ENCODE data around the gene NEURL1B. TPM values are rescaled to one million over a fixed set of nuclear protein-coding genes. Genes with fewer than 3 reads are reported as not detected.

Gene NEURL1B
- total RNA-seq, 4 donors from 2014 or later = 11.9 to 18.8 (median 15.6) TPM

DNA sequence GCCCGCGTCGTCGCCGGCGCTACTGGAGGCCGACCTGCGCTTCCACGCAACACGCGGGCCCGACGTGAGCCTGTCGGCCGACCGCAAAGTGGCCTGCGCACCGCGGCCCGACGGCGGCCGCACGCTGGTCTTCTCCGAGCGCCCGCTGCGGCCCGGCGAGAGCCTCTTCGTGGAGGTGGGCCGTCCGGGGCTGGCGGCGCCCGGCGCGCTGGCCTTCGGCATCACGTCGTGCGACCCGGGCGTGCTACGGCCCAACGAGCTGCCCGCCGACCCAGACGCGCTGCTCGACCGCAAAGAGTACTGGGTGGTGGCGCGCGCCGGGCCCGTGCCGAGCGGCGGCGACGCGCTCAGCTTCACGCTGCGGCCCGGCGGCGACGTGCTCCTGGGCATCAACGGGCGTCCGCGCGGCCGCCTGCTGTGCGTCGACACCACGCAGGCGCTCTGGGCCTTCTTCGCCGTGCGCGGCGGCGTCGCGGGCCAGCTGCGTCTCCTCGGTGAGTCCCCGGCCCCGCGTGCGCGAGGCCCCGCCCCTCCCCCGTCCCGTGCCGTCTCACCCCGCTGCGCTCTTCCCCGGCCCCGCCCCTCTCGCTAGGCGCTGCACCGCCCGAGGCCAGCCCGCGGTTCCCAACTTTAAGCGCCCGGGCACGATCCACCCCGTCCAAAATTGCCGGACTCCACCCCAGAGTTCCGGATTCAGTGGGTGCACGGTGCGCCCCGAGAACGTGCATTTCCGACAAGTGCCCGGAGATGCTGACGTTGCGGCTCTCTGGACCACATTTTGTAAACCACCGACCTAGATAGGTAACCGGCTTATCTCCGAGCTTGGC is 42.8 kb downstream of the NEURL1B start:
- no peak for TF ChIP-seq POLR2A (IDR thresholded peaks at IDR 0.05)
- TF ChIP-seq, protein P1, sequence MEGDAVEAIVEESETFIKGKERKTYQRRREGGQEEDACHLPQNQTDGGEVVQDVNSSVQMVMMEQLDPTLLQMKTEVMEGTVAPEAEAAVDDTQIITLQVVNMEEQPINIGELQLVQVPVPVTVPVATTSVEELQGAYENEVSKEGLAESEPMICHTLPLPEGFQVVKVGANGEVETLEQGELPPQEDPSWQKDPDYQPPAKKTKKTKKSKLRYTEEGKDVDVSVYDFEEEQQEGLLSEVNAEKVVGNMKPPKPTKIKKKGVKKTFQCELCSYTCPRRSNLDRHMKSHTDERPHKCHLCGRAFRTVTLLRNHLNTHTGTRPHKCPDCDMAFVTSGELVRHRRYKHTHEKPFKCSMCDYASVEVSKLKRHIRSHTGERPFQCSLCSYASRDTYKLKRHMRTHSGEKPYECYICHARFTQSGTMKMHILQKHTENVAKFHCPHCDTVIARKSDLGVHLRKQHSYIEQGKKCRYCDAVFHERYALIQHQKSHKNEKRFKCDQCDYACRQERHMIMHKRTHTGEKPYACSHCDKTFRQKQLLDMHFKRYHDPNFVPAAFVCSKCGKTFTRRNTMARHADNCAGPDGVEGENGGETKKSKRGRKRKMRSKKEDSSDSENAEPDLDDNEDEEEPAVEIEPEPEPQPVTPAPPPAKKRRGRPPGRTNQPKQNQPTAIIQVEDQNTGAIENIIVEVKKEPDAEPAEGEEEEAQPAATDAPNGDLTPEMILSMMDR (IDR thresholded peaks at IDR 0.05) = no peak
- intact Hi-C loops (cut with DNase I) = no loop called here
- Histone ChIP-seq H3K4me1 (peaks cover 1 to 68% (median 26%) of the 10 kb centered on the region in 3 donors), H3K36me3 (peaks cover 0 to 56% (median 0%) of the 10 kb centered on the region in 3 donors), H3K27me3 (no peaks in the 10 kb centered on the region), H3K27ac (peak overlapping the region in 3 of 4 donors; percentile 39 to 54 (median 52)), H3K4me3 (peak overlapping the region in 1 of 4 donors; percentile 40), H3K9me3 (no peaks in the 10 kb centered on the region)
- 83 to 84% methylated on average over 14 to 17 of the region's 125 CpGs for WGBS, 2 donors
- no peak for DNase-seq

DNA sequence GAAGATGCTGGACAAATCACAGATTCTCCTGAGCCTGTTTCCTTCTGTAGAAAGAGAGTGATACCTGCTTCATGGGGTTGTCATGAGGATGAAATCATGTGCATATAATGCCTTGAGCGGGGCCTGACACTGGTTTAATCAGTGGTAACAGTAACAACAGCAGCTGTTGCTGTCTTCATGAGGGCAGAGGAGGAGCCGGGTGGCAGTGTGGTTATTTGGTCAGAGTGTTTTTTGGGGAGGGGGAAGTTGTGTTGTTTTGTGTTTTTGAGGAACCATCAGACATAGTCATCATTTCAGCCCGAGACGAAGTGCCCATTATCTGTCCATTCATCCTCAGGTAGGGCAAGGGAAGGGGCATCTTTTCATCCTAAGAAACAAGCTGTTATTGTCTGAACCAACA is 44.0 kb downstream of the NEURL1B start:
- Histone ChIP-seq H3K27ac (peak overlapping the region in 3 of 4 donors; percentile 39 to 79 (median 54)), H3K9me3 (no peaks in the 10 kb centered on the region), H3K4me1 (peaks cover 3 to 68% (median 24%) of the 10 kb centered on the region in 3 donors), H3K36me3 (peaks cover 0 to 56% (median 0%) of the 10 kb centered on the region in 3 donors), H3K27me3 (no peaks in the 10 kb centered on the region), H3K4me3 (no peak overlapping the region)
- WGBS, 2 donors = 79 to 83% methylated on average over 4 of the region's 4 CpGs
- DNase-seq = no peak
- intact Hi-C loops (cut with DNase I) = no loop called here
- TF ChIP-seq, protein P1 (IDR thresholded peaks at IDR 0.05) = no peak
- no peak for TF ChIP-seq POLR2A (IDR thresholded peaks at IDR 0.05)

DNA sequence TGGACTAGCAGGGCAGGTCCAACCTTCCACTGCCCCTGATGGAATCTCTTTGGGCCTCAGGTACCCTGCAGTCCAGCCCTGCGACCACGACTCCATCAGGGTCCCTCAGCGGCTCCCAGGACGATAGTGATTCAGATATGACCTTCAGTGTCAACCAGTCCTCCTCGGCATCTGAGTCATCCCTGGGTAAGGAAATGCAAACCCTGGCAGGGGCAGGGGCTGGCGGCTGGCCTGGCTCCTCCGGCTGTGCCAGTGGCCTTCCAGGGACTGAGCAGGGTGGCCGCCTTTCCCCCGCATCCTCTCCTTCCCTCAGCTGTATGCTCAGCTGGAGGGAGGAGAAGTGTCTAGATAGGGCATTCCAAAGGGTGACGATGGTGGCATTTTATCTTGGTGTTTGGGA is 45.0 kb downstream of the NEURL1B start:
- intact Hi-C loops (cut with DNase I) = no loop called here
- TF ChIP-seq, protein P1 (IDR thresholded peaks at IDR 0.05) = no peak
- TF ChIP-seq POLR2A (IDR thresholded peaks at IDR 0.05) = no peak
- no peak overlapping the region for H3K4me3 ChIP-seq
- no peaks in the 10 kb centered on the region for H3K27me3 ChIP-seq
- H3K36me3 ChIP-seq = peaks cover 0 to 63% (median 0%) of the 10 kb centered on the region in 3 donors
- peak overlapping the region; percentile 3 to 79 (median 57) for H3K27ac ChIP-seq
- DNase-seq = no peak
- 90 to 100% methylated on average over 1 to 2 of the region's 10 CpGs for WGBS, 2 donors
- no peaks in the 10 kb centered on the region for H3K9me3 ChIP-seq
- H3K4me1 ChIP-seq = peaks cover 3 to 66% (median 22%) of the 10 kb centered on the region in 3 donors

DNA sequence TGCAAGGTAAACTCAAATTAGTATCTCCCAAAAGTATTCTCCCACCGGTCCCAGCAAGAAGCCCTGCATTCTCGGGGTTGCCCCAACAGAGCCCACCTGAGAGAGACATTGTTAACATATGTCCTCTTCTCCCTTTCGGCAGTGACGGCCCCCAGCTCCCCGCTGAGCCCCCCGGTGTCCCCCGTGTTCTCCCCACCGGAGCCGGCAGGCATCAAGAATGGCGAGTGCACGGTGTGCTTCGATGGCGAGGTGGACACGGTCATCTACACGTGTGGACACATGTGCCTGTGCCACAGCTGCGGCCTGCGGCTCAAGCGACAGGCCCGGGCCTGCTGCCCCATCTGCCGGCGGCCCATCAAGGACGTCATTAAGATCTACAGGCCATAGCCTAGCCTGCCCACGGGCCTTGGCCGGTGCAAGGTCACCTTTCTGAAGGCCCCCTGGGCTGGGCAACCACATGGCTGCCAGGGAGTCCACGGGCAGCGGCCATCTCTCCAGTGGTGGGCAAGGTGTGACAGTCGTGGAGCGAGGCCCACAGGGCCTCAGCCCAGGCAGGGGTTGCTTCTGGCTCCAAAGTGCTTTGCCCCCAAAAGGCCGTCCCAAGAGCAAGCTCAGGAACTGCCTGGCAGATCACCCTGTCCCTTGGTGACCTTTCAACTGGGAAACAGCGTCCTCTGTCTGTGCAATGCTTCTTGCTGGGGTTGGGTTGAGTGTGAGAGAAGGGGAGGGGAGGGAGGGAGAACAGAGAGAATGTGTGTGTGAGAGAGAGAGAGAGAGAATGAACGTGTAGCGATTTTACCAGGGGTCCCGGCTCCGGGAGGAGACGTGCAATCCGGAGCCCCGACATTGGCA is 45.7 kb downstream of the NEURL1B start:
- peaks cover 3 to 66% (median 22%) of the 10 kb centered on the region in 3 donors for H3K4me1 ChIP-seq
- H3K9me3 ChIP-seq = no peaks in the 10 kb centered on the region
- H3K27me3 ChIP-seq = no peaks in the 10 kb centered on the region
- 85 to 91% methylated on average over 11 to 21 of the region's 37 CpGs for WGBS, 2 donors
- intact Hi-C loops (cut with DNase I) = no loop called here
- peak overlapping the region; percentile 19 to 79 (median 57) for H3K27ac ChIP-seq
- no peak for DNase-seq
- H3K4me3 ChIP-seq = no peak overlapping the region
- peaks cover 0 to 63% (median 0%) of the 10 kb centered on the region in 3 donors for H3K36me3 ChIP-seq
- no peak for TF ChIP-seq POLR2A (IDR thresholded peaks at IDR 0.05)
- TF ChIP-seq, protein P1 (IDR thresholded peaks at IDR 0.05) = no peak
